Panc1 (cell line): ENCODE measurements around the gene KLHL15.

ENCODE experiments used
- POLR2AphosphoS5 ChIP-seq: IDR thresholded peaks from 2 replicates; pipeline ENCODE4 v1.6.1; 2012; ENCODE audit warnings: mild to moderate bottlenecking, low read depth, low read length, moderate library complexity
- REST ChIP-seq, 2 experiments: IDR thresholded peaks; 2 replicates each; pipeline ENCODE4 v1.6.1; 2011 to 2012; ENCODE audit warnings: low read depth in 2 of 2, control low read depth in 1 of 2, low read length in 1 of 2, mild to moderate bottlenecking in 1 of 2, moderate library complexity in 1 of 2; ENCODE audit not compliant: insufficient read depth in 1 of 2
- TCF7L2 ChIP-seq: IDR thresholded peaks from 2 replicates; pipeline ENCODE4 v1.6.1; 2011; ENCODE audit warnings: mild to moderate bottlenecking, low read depth, low read length, inconsistent platforms
- TF ChIP-seq, protein P1 (sequence below): fragments of 450-650 bp; IDR thresholded peaks from 2 replicates; pipeline ENCODE4 v1.5.1; 2017; ENCODE audit warnings: mild to moderate bottlenecking

GRCh38 chrX:24023544-24023943, 3.4 kb downstream of the KLHL15 start:
- TF ChIP-seq, protein P1, sequence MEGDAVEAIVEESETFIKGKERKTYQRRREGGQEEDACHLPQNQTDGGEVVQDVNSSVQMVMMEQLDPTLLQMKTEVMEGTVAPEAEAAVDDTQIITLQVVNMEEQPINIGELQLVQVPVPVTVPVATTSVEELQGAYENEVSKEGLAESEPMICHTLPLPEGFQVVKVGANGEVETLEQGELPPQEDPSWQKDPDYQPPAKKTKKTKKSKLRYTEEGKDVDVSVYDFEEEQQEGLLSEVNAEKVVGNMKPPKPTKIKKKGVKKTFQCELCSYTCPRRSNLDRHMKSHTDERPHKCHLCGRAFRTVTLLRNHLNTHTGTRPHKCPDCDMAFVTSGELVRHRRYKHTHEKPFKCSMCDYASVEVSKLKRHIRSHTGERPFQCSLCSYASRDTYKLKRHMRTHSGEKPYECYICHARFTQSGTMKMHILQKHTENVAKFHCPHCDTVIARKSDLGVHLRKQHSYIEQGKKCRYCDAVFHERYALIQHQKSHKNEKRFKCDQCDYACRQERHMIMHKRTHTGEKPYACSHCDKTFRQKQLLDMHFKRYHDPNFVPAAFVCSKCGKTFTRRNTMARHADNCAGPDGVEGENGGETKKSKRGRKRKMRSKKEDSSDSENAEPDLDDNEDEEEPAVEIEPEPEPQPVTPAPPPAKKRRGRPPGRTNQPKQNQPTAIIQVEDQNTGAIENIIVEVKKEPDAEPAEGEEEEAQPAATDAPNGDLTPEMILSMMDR: no peak
- TF ChIP-seq REST (IDR thresholded peaks at IDR 0.05; ENCODE audit: insufficient read depth in 1 of 2, low read depth in 2 of 2, low read length in 1 of 2) (no peak), TCF7L2 (no peak), POLR2AphosphoS5 (no peak)
